ENCODE data around the gene FADS3. TPM values are rescaled to one million over a fixed set of nuclear protein-coding genes. Genes with fewer than 3 reads are reported as not detected.

FADS3 gene
- total RNA-seq, 1 experiment from 2014 or later = 65.8 TPM

- Histone ChIP-seq H3K36me3 (ENCODE audit: control insufficient read depth in 1 of 2, insufficient read depth in 2 of 2, low read length in 2 of 2) (0 out of 4 replicates have a peak, but pooled peaks cover 0 to 3% of the 10 kb centered on the region in 2 experiments), H3K79me2 (ENCODE audit: insufficient read depth, low read length) (no peaks in the 10 kb centered on the region), H3K4me1 (ENCODE audit: control insufficient read depth in 1 of 2, insufficient read depth in 2 of 2, low read length in 2 of 2) (0 out of 4 replicates have a peak, but pooled peaks cover 0 to 3% of the 10 kb centered on the region in 2 experiments), H2AFZ (ENCODE audit: low read depth, low read length, poor library complexity, severe bottlenecking) (no peak overlapping the region), H3K9me2 (ENCODE audit: insufficient read depth) (no peaks in the 10 kb centered on the region), H3K4me3 (replicated peaks in 1 of 2; ENCODE audit: low read depth in 1 of 2, low read length in 2 of 2) (no peak overlapping the region), H3K9ac (ENCODE audit: low read length) (no peak overlapping the region), H3K9me3 (ENCODE audit: control insufficient read depth in 1 of 2, insufficient read depth in 1 of 2, low read depth in 1 of 2, low read length in 2 of 2) (no peaks in the 10 kb centered on the region), H3K27ac (ENCODE audit: low read depth, low read length) (no peak overlapping the region), H4K20me1 (ENCODE audit: insufficient read depth) (no peaks in the 10 kb centered on the region), H3K4me2 (ENCODE audit: low read length) (no peak overlapping the region), H3K27me3 (ENCODE audit: insufficient read depth, low read length) (no peaks in the 10 kb centered on the region)
- no peak for TF ChIP-seq POLR2AphosphoS5 (IDR thresholded peaks at IDR 0.05; ENCODE audit: low read depth, low read length)
- TF ChIP-seq EGR1 (IDR thresholded peaks at IDR 0.05; ENCODE audit: low read depth) = no peak
- TF ChIP-seq ZBTB33 (IDR thresholded peaks at IDR 0.05; ENCODE audit: extremely low read depth, insufficient replicate concordance, low read length) = no peak
- TF ChIP-seq SIN3A (IDR thresholded peaks at IDR 0.05; ENCODE audit: low read depth) = no peak
- no peak for TF ChIP-seq EZH2 (IDR thresholded peaks at IDR 0.05)
- TF ChIP-seq CBX3 (IDR thresholded peaks at IDR 0.05; ENCODE audit: low read depth) = no peak
- ChIA-PET POLR2A (interaction anchor here (3.7 kb wide), 1 partner anchor 47 kb away, joined by 17 read pairs; no protein-coding TSS in a partner anchor), RAD21 (ENCODE audit: low non-redundant PET in 1 of 2, low total read pairs in 2 of 2, uncharacterized antibody in 2 of 2, unreplicated experiment in 2 of 2) (interaction anchor here in 1 of 2 experiments (1.0 to 1.6 kb wide), 2 partner anchors 47 to 153 kb away, joined by 3 to 8 read pairs; no protein-coding TSS in a partner anchor), CTCF (interaction anchor here (3.4 to 8.6 kb wide), 5 partner anchors 8 to 208 kb away, joined by 15 to 162 read pairs (median 82); partner anchors contain the start of gene BEST1)
- DNase-seq (ENCODE audit: low read depth, low spot score) = no peak
- ATAC-seq = no peak
- intact Hi-C loops (cut with micrococcal nuclease) = no loop called here
- BruUV-seq (replicated peaks) = no TSS peak
These were observed 8.9 kb upstream of the FADS3 start for GRCh38 chr11:61900251-61900650.

Data from HCT116 (cell line).